Brain microvascular endothelial cell (primary cell): Measurements from ENCODE around the gene GJA1.
"Not testable (repeated sequence)": the region's sequence is repeated elsewhere in the genome, so short reads cannot be mapped to it uniquely, and the experiment has no call there.

Source experiments
- DNase-seq: peaks from one replicate; pipeline ENCODE4 v3.0.0-alpha.2; 2020
- H3K27ac ChIP-seq: fragments of 250-450 bp; sonication (Bioruptor Pico); 2 replicates; pipeline ENCODE4 v1.5.1; 2020; ENCODE audit warnings: mild to moderate bottlenecking, moderate library complexity
- H3K27me3 ChIP-seq: fragments of 250-450 bp; sonication (Bioruptor Pico); replicated peaks from 2 replicates; pipeline ENCODE4 v1.5.1; 2020; ENCODE audit warnings: mild to moderate bottlenecking
- H3K36me3 ChIP-seq: fragments of 250-450 bp; sonication (Bioruptor Pico); replicated peaks from 2 replicates; pipeline ENCODE4 v1.5.1; 2020; ENCODE audit warnings: mild to moderate bottlenecking
- H3K4me3 ChIP-seq: 2 replicates; pipeline ENCODE4 v1.5.1; 2011; ENCODE audit warnings: low read depth, mild to moderate bottlenecking, control low read depth, low read length, moderate library complexity
- in situ Hi-C: cut with HindIII; loops from 2 replicates; pipeline ENCODE4 v1.10.0; 2017; ENCODE audit warnings: low sequenced_read_pairs, low pct_ligation_motif_present
- TF ChIP-seq, protein P1 (sequence below): IDR thresholded peaks from 2 replicates; pipeline ENCODE4 v1.5.1; 2011; ENCODE audit warnings: low read depth, mild to moderate bottlenecking, moderate library complexity, low read length, control low read depth, inconsistent platforms; ENCODE audit errors: missing control alignments

Gene GJA1

DNA sequence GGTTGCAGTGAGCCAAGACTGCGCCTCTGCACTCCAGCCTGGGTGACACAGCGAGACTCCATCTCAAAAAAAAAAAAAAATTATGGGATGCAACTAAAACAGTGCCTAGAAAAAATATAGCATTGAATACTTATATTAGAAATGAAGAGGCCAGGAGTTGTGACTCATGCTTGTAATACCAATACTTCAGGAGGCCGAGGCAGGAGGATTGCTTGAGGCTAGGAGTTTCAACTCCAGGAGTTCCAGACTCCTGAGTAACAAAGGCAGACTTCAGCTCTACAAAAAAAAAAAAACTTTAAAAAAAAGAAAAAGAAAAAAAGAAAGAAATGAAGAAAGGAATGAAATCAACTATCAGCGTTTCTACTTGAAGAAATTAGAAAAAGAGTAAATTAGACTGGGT is 17.1 kb upstream of the GJA1 start:
- in situ Hi-C loops: no loop called here
- H3K4me3 ChIP-seq: no peak overlapping the region
- H3K27me3 ChIP-seq: no peaks in the 10 kb centered on the region
- no peak for DNase-seq
- TF ChIP-seq, protein P1, sequence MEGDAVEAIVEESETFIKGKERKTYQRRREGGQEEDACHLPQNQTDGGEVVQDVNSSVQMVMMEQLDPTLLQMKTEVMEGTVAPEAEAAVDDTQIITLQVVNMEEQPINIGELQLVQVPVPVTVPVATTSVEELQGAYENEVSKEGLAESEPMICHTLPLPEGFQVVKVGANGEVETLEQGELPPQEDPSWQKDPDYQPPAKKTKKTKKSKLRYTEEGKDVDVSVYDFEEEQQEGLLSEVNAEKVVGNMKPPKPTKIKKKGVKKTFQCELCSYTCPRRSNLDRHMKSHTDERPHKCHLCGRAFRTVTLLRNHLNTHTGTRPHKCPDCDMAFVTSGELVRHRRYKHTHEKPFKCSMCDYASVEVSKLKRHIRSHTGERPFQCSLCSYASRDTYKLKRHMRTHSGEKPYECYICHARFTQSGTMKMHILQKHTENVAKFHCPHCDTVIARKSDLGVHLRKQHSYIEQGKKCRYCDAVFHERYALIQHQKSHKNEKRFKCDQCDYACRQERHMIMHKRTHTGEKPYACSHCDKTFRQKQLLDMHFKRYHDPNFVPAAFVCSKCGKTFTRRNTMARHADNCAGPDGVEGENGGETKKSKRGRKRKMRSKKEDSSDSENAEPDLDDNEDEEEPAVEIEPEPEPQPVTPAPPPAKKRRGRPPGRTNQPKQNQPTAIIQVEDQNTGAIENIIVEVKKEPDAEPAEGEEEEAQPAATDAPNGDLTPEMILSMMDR: no peak
- no peak overlapping the region for H3K27ac ChIP-seq
- no peaks in the 10 kb centered on the region for H3K36me3 ChIP-seq

DNA sequence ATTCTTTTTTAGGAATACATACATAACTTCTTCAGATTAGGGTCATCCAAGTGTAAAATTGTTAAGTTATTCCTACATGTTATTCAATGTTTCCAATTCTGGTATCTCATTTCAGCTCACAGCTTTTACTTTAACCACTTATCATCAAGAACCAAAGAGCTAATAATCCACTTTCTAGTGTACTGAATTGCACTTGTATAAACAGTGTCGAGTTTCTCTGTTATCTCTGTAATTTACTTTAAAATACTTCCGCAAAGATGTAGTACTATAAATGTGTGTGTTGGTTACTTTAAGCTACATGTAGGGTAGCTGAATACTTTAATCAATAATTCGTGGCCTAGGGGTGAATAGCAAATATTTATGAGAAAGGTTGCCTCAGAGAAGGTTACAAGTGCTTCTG is 8.8 kb upstream of the GJA1 start:
- no peak for DNase-seq
- Histone ChIP-seq H3K36me3 (no peaks in the 10 kb centered on the region), H3K27me3 (no peaks in the 10 kb centered on the region), H3K4me3 (no peak overlapping the region), H3K27ac (no peak overlapping the region)
- TF ChIP-seq, protein P1: no peak
- in situ Hi-C loops: no loop called here

DNA sequence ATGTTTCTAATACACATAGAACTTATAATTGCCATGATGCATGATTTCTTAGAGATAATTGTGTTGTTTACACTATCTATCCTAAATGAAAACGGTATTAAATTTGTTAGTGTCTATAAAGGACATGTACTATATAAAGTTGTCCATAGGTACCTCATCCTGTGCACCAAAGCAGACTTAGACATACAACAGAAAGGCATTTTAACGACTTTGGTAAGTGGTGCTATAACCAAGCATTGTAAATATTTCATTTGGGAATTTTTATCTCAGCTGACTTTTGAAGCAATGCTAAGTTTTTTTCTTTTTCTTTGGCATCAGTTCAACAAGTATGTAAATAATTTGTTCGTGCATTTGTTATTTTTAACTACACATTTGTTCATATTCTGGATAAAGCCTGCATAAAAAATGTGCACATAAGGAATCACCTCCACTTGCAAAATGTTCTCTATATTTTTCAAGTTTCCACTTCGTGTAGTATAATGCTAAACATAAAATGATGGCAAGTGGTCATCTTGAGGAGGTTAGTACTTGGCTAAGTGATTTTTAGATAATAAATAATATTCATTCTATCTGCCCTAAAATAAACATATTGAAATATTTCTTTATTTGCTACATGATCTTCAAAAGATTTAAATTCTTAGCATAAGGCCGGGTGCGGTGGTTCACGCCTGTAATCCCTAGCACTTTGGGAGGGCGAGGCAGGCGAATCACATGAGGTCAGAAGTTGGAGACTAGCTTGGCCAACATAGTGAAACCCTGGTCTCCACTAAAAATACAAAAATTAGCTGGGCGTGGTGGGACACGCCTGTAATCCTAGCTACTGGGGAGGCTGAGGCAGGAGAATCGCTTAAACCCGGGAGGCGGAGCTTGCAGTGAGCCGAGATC is 6.3 kb upstream of the GJA1 start:
- in situ Hi-C loops: no loop called here
- Histone ChIP-seq H3K27ac (no peak overlapping the region), H3K27me3 (no peaks in the 10 kb centered on the region), H3K36me3 (no peaks in the 10 kb centered on the region), H3K4me3 (no peak overlapping the region)
- DNase-seq: no peak
- TF ChIP-seq, protein P1: no peak

DNA sequence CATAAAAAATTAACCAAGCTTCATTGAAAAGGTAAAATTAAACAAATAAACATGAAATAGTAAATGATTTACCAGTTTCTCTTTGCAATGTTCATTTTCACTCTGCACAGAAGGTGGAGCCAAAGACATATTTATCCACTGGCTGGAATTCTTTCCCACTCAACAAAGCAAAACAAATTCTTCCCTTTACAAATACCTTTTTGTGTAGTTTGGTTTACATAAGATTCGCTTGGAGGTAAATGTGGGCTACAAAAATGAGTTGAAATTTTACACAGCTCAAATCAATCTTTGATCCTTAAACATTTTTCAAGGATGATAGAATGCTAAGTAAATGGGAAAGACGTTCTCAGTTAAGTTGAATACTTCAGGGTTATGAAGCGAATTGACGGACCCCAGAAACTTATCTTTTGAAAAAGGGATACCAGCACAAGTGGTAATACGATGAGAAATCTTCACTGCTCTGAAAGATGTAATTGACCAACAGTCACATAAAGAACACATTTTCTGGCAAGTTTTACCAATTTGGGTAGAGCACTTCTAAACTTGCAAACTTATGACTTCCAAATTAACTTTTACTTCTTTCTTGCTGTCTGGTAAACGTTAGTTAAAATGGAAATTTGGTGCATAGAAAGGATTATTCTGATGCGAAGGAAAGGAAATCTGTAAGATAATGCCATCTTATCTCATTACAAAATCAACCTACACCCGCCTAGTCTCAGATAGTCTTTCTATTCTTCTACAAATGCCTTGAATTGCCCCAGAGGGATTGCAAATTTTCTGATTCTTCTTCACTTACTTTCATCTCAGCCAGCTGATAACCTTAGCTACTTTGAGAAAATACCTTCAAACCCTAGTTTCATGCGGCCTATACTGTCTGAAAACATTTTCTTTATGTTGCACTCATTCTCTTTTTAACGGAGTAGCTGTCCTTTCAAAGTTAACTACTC is 4.7 kb upstream of the GJA1 start:
- DNase-seq: no peak
- H3K4me3 ChIP-seq: no peak overlapping the region
- H3K27ac ChIP-seq: no peak overlapping the region
- no peaks in the 10 kb centered on the region for H3K36me3 ChIP-seq
- TF ChIP-seq, protein P1: peak; percentile 63
- H3K27me3 ChIP-seq: no peaks in the 10 kb centered on the region
- in situ Hi-C loops: loop anchor here (10.0 kb wide), 1 partner anchor 594 kb away; no protein-coding TSS in a partner anchor

DNA sequence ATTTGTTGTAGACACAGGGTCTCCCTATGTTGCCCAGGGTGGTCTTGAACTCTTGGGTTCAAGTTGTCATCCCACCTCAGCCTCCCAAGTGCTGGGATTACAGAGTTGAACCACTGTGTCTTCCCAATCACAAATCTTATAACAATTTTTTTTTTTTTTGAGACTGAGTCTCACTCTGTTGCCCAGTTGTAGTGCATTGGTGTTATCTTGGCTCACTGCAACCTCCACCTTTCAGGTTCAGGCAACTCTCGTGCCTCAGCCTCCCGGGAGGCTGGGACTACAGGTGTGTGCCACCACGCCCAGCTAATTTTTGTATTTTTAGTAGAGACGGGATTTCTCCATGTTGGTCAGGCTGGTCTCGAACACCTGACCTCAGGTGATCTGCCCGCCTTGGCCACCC is 3.7 kb upstream of the GJA1 start:
- in situ Hi-C loops: loop anchor here (10.0 kb wide), 1 partner anchor 593 kb away; no protein-coding TSS in a partner anchor
- not testable (repeated sequence) for H3K4me3 ChIP-seq, DNase-seq, H3K27ac ChIP-seq, H3K36me3 ChIP-seq, H3K27me3 ChIP-seq

DNA sequence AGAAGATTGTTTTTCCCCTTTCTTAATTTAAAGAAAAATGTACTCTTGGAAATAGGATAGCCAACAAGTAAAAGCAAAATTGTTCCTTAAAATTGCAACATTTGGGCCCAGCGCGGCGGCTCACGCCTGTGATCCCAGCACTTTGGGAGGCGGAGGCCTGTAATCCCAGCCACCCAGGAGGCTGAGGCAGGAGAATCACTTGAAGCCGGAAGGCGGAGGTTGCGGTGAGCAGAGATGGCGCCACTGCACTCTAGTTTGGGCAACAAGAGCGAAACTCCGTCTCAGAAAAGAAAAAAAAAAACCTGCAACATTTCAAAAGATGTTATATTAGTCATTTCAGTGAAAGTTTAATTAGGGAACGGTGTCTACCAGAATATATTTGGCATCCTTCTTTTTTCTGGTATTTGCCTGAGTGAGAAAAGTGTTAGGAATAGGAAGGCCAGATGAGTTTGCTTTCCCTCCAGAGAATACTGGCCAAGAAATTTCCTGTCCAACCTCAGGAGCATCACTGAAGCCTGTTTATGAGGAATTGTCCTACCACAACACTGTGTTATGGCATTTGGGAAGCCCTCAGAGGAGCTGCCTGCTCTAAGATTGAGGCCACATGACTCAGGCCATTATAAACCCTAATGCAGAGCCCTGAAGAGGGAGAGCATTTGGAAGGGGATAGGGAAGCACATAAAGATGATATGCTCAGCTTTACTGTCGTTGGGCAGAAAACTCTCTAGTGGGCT is 1.2 kb upstream of the GJA1 start:
- no peak for DNase-seq
- Histone ChIP-seq H3K4me3 (no peak overlapping the region), H3K27me3 (no peaks in the 10 kb centered on the region), H3K27ac (no peak overlapping the region), H3K36me3 (no peaks in the 10 kb centered on the region)
- TF ChIP-seq, protein P1: no peak
- in situ Hi-C loops: loop anchor here (10.0 kb wide), 1 partner anchor 591 kb away; no protein-coding TSS in a partner anchor
